ENCODE measurements around the gene PDXK.
A peak's percentile ranks its signal among the peaks of the same experiment; 100 is the strongest.

The PDXK gene

GRCh38 chr21:43806017-43806710, 87.2 kb downstream of the PDXK start:
- no peak for DNase-seq (ENCODE audit: low read depth in 1 of 2, low spot score in 1 of 2)
- no peak for TF ChIP-seq JUND (IDR thresholded peaks at IDR 0.05; ENCODE audit: low read depth)
- in situ Hi-C loops (cut with HindIII; ENCODE audit: low pct_unique_long_range_greater_than_20kb, low sequenced_read_pairs), result no loop called here

- no peak for DNase-seq (ENCODE audit: low read depth in 1 of 2, low spot score in 1 of 2)
- no peak for TF ChIP-seq JUND (IDR thresholded peaks at IDR 0.05; ENCODE audit: low read depth)
- in situ Hi-C loops (cut with HindIII; ENCODE audit: low pct_unique_long_range_greater_than_20kb, low sequenced_read_pairs), result no loop called here
Measured at GRCh38 chr21:43808367-43808766, 89.4 kb downstream of the PDXK start.

GRCh38 chr21:43808832-43809251, 89.9 kb downstream of the PDXK start:
- TF ChIP-seq JUND (IDR thresholded peaks at IDR 0.05; ENCODE audit: low read depth), result no peak
- in situ Hi-C loops (cut with HindIII; ENCODE audit: low pct_unique_long_range_greater_than_20kb, low sequenced_read_pairs), result no loop called here
- DNase-seq (ENCODE audit: low read depth in 1 of 2, low spot score in 1 of 2), result no peak

GRCh38 chr21:43809346-43809799, 90.4 kb downstream of the PDXK start:
- in situ Hi-C loops (cut with HindIII; ENCODE audit: low pct_unique_long_range_greater_than_20kb, low sequenced_read_pairs), result no loop called here

GRCh38 chr21:43809853-43810504, 91.0 kb downstream of the PDXK start:
- peak in 1 of 2 experiments; percentile 51 for DNase-seq (ENCODE audit: low read depth in 1 of 2, low spot score in 1 of 2)
- in situ Hi-C loops (cut with HindIII; ENCODE audit: low pct_unique_long_range_greater_than_20kb, low sequenced_read_pairs), result no loop called here
- no peak for TF ChIP-seq JUND (IDR thresholded peaks at IDR 0.05; ENCODE audit: low read depth)

More at GRCh38 chr21:43809346-43809799, 90.4 kb downstream of the PDXK start:
- no peak for TF ChIP-seq JUND (IDR thresholded peaks at IDR 0.05; ENCODE audit: low read depth)
- DNase-seq (ENCODE audit: low read depth in 1 of 2, low spot score in 1 of 2), result no peak

GRCh38 chr21:43810505-43811261, 91.8 kb downstream of the PDXK start:
- TF ChIP-seq JUND (IDR thresholded peaks at IDR 0.05; ENCODE audit: low read depth), result no peak
- in situ Hi-C loops (cut with HindIII; ENCODE audit: low pct_unique_long_range_greater_than_20kb, low sequenced_read_pairs), result no loop called here
- DNase-seq (ENCODE audit: low read depth in 1 of 2, low spot score in 1 of 2), result peak; percentile 77 to 91

GRCh38 chr21:43811262-43812105, 92.6 kb downstream of the PDXK start:
- in situ Hi-C loops (cut with HindIII; ENCODE audit: low pct_unique_long_range_greater_than_20kb, low sequenced_read_pairs), result no loop called here
- TF ChIP-seq JUND (IDR thresholded peaks at IDR 0.05; ENCODE audit: low read depth), result no peak
- DNase-seq (ENCODE audit: low read depth in 1 of 2, low spot score in 1 of 2), result no peak

All from T47D (cell line).